Mucosa of descending colon (tissue), 3 donors: ENCODE data around the gene LAMTOR2. TPM values are rescaled to one million over a fixed set of nuclear protein-coding genes. Genes with fewer than 3 reads are reported as not detected.

Source experiments
- ATAC-seq: fragments of 200-7000 bp; cut with Tn5 transposase; one replicate; pipeline ENCODE4 v1.9.1; 2020; ENCODE audit warnings: mild to moderate bottlenecking, moderate library complexity
- DNase-seq, 3 donors: peaks; one replicate each; pipeline ENCODE4 v3.0.0-alpha.2; 2020
- H3K36me3 ChIP-seq: fragments of 200-600 bp; one replicate; pipeline ENCODE4 v1.8.0; 2021; ENCODE audit warnings: low read depth, mild to moderate bottlenecking
- H3K4me1 ChIP-seq: fragments of 200-600 bp; one replicate; pipeline ENCODE4 v1.8.0; 2021; ENCODE audit warnings: low read depth, mild to moderate bottlenecking
- H3K4me3 ChIP-seq: fragments of 200-600 bp; one replicate; pipeline ENCODE4 v1.8.0; 2021; ENCODE audit warnings: mild to moderate bottlenecking
- H3K9me3 ChIP-seq: fragments of 200-600 bp; one replicate; pipeline ENCODE4 v1.8.0; 2021; ENCODE audit warnings: mild to moderate bottlenecking
- CTCF ChIP-seq: fragments of 200-600 bp; IDR thresholded peaks from one replicate; pipeline ENCODE4 v1.8.0; 2022; ENCODE audit warnings: antibody characterized with exemption, mild to moderate bottlenecking
- intact Hi-C, 2 donors: fragments of 100-400 bp; cut with DNase I in 1 of 2; cut with micrococcal nuclease in 1 of 2; formaldehyde crosslinking; loops; one replicate each; pipeline versions ENCODE4 v1.11.0 to v1.11.1; 2022; cut with DNase I, micrococcal nuclease
- total RNA-seq, 3 donors: library from RNA; stranded (reverse); fragmentation: NEBNext Ultra II Directional in 2 of 3; extraction: Animal tissue kit (Norgen Biotek cat#: 25700) in 2 of 3; gene quantifications; one replicate each; pipeline versions ENCODE4 v1.2.1 to v1.2.4, GENCODE V29; 2021 to 2023
- donor health status: DM: no; HTN: no; CAD: no; lungs with moderate emphysema.
- donor health status: DM: no; HTN: no; CAD: no.
- donor health status: DM: no; HTN: yes; CAD: no.

The LAMTOR2 gene
- total RNA-seq, 3 donors from 2014 or later = 49.8 to 73.4 (median 60.7) TPM

- Histone ChIP-seq H3K9me3 (no peaks in the 10 kb centered on the region), H3K4me1 (no peaks in the 10 kb centered on the region), H3K36me3 (peaks cover 8% of the 10 kb centered on the region), H3K4me3 (no peak overlapping the region)
- DNase-seq (no peak), ATAC-seq (no peak)
- no peak for TF ChIP-seq CTCF
- intact Hi-C loops = no loop called here
Observed at GRCh38 chr1:156042828-156043227, 11.8 kb upstream of the LAMTOR2 start.

GRCh38 chr1:156045076-156045475 is 9.5 kb upstream of the LAMTOR2 start:
- peaks cover 8% of the 10 kb centered on the region for H3K36me3 ChIP-seq
- intact Hi-C loops = no loop called here

GRCh38 chr1:156048663-156049258 is 5.8 kb upstream of the LAMTOR2 start:
- Histone ChIP-seq H3K4me3 (no peak overlapping the region), H3K36me3 (no peaks in the 10 kb centered on the region), H3K9me3 (no peaks in the 10 kb centered on the region), H3K4me1 (peaks cover 7% of the 10 kb centered on the region)
- intact Hi-C loops = no loop called here
- no peak for TF ChIP-seq CTCF
- ATAC-seq (no peak), DNase-seq (no peak)

More at GRCh38 chr1:156045076-156045475, 9.5 kb upstream of the LAMTOR2 start:
- ATAC-seq (no peak), DNase-seq (no peak)
- Histone ChIP-seq H3K4me1 (no peaks in the 10 kb centered on the region), H3K4me3 (no peak overlapping the region), H3K9me3 (no peaks in the 10 kb centered on the region)
- TF ChIP-seq CTCF = no peak

- Histone ChIP-seq H3K36me3 (no peaks in the 10 kb centered on the region), H3K4me3 (no peak overlapping the region), H3K9me3 (no peaks in the 10 kb centered on the region), H3K4me1 (peaks cover 7% of the 10 kb centered on the region)
- DNase-seq (no peak), ATAC-seq (no peak)
- intact Hi-C loops = no loop called here
- no peak for TF ChIP-seq CTCF
Observed at GRCh38 chr1:156050376-156050775, 4.2 kb upstream of the LAMTOR2 start.

DNA sequence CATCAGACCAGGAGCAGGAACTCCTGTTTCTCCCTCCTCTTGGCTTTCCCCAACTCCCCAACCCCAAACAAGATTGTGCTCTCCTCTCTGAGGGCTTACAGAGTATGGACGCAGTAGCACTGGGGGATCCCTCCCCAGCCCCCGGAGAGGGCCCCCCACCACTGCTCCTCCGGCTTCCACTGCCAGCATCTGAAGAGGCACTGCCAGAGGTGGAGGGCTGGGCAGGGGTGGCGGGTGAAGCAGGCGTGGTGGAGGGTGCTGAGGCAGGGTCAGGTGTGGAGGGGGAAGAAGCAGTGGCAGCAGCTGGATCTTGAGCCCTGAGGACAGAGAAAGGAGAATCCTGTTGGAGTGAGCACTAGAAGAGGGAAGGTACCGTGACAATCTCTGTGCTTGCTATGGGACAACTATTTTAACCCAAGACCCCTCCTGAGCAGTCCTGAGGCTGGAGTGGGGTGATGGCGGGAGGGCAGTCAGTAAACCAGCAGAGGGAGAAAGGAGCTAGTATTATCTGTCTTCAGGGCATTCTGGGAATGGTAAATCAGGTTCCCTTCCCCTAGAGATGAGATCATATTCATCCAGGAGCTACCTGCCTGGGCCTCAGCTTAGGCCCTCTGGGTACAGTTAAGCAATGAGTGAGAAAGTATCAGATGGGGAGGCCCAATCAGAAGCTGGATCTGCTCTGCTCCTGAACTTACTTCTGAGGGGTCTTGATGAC is 3.4 kb upstream of the LAMTOR2 start:
- H3K4me3 ChIP-seq = no peak overlapping the region
- peaks cover 7% of the 10 kb centered on the region for H3K4me1 ChIP-seq
- H3K36me3 ChIP-seq = no peaks in the 10 kb centered on the region
- ATAC-seq (no peak), DNase-seq (no peak)
- no peak for TF ChIP-seq CTCF
- no peaks in the 10 kb centered on the region for H3K9me3 ChIP-seq
- intact Hi-C loops = no loop called here
